Measurements from ENCODE around the gene MAK.

MAK gene

DNA sequence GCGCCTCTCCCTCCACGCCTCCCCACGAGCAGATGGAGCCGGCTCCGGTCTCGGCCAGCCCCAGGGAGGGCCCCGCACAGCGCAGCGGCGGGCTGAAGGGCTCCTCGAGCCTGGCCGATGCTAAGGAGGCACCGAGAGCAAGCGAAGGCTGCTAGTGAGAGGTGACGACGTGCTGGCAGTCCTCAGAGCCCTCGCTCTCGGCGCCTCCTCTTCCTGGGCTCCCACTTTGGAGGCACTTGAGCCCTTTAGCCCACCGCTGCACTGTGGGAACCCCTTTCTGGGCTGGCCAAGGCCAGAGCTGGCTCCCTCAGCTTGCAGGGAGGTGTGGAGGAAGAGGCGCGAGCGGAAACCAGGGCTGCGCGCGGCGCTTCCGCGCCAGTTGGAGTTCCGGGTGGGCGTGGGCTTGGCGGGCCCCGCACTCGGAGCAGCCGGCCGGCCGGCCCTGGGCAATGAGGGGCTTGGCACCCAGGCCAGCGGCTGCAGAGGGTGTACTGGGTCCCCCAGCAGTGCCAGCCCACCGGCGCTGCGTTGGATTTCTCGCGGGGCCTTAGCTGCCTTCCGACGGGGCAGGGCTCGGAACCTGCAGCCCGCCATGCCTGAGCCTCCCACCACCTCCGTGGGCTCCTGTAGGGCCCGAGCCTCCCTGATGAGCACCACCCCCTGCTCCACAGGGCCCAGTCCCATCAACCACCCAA is 117.9 kb downstream of the MAK start:
- FAIRE-seq (no peak), DNase-seq (ENCODE audit: insufficient read length) (peak; percentile 19)
- TF ChIP-seq POLR2AphosphoS5 (IDR thresholded peaks at IDR 0.05; ENCODE audit: low read depth, low read length) (peak; percentile 34), TAF1 (IDR thresholded peaks at IDR 0.05; ENCODE audit: borderline replicate concordance, low read depth, low read length) (peak; percentile 55), POLR2A (IDR thresholded peaks at IDR 0.05; ENCODE audit: low read depth, low read length) (peak; percentile 67; the same call in 1 of the 2 replicates)

DNA sequence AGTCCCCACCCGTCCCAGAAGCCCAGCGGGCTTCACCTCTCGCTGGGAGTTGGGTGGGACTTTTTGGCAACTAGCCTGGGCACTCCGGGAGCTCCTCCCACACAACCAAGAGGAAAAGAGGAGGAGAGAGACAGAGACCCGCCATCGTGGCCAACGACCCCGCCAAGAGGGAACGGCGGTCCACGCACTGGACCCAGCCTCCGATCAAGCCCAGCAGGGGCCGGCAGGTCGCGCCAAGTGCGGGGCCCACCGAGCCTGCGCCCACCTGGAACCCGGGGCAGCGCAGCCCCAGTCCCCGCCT is 118.4 kb downstream of the MAK start:
- no peak for TF ChIP-seq POLR2AphosphoS5 (IDR thresholded peaks at IDR 0.05; ENCODE audit: low read depth, low read length)
- no peak for TF ChIP-seq POLR2A (IDR thresholded peaks at IDR 0.05; ENCODE audit: low read depth, low read length)
- TF ChIP-seq TAF1 (IDR thresholded peaks at IDR 0.05; ENCODE audit: borderline replicate concordance, low read depth, low read length) = no peak
- no peak for FAIRE-seq
- no peak for DNase-seq (ENCODE audit: insufficient read length)

DNA sequence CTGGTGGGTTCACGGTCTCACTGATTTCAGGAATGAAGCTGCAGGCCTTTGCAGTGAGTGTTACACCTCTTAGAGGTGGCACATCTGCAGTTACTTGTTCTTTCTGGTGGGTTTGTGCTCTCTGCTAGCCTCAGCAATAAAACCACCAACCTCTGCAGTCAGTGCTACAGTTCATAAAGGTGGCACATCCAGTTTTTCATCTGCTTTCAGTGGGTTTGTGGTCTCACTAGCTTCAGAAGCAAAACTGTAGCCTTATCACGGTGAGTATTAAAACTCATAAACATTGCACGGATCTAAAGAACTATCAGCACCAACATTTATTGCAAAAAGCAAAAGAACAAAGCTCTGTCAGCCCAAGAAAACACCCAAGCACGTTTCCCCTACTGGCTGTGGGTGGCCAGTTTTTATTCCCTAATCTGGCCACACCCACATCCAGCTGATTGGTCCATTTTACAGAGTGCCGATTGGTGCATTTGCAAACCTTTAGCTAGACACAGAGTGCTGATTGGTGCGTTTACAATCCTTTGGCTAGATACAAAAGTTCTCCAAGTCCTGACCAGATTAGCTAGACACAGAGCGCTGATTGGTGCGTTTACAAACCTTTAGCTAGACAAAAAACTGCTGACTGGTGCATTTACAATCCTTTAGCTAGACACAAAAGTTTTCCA is 118.9 kb downstream of the MAK start:
- FAIRE-seq = peak; percentile 5
- no peak for DNase-seq (ENCODE audit: insufficient read length)

DNA sequence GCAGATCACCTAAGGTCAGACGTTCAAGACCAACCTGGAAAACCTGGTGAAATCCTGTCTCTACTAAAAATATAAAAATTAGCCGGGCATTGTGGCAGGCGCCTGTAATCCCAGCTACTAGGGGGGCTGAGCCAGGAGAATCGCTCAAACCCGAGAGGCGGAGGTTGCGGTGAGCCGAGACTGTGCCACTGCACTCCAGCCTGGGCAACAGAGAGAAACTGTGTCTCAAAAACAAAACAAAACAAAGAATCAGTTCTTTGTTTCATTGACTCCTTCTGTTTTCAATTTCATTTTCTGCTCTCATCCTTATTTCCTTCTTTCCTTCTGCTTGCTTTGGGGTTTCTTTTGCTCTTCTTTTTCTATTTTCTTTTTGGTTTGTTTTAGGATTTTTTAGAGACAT is 124.4 kb downstream of the MAK start:
- FAIRE-seq (no peak), DNase-seq (ENCODE audit: insufficient read length) (no peak)
- no peak for TF ChIP-seq TAF1 (IDR thresholded peaks at IDR 0.05; ENCODE audit: borderline replicate concordance, low read depth, low read length)
- TF ChIP-seq POLR2AphosphoS5 (IDR thresholded peaks at IDR 0.05; ENCODE audit: low read depth, low read length) = no peak
- TF ChIP-seq POLR2A (IDR thresholded peaks at IDR 0.05; ENCODE audit: low read depth, low read length) = no peak

More for the DNA sequence above, 118.9 kb downstream of the MAK start:
- TF ChIP-seq POLR2AphosphoS5 (IDR thresholded peaks at IDR 0.05; ENCODE audit: low read depth, low read length) (no peak; the same call in 1 of the 2 replicates), POLR2A (IDR thresholded peaks at IDR 0.05; ENCODE audit: low read depth, low read length) (0 out of 2 replicates have a peak, but pooled peaks have one; percentile 17)
